ENCODE data around the gene TDRD12.

TDRD12 gene

GRCh38 chr19:32863301-32863700, 143.7 kb downstream of the TDRD12 start:
- no peak overlapping the region for H3K4me3 ChIP-seq (ENCODE audit: low read depth, low read length)
- TF ChIP-seq, protein P1, sequence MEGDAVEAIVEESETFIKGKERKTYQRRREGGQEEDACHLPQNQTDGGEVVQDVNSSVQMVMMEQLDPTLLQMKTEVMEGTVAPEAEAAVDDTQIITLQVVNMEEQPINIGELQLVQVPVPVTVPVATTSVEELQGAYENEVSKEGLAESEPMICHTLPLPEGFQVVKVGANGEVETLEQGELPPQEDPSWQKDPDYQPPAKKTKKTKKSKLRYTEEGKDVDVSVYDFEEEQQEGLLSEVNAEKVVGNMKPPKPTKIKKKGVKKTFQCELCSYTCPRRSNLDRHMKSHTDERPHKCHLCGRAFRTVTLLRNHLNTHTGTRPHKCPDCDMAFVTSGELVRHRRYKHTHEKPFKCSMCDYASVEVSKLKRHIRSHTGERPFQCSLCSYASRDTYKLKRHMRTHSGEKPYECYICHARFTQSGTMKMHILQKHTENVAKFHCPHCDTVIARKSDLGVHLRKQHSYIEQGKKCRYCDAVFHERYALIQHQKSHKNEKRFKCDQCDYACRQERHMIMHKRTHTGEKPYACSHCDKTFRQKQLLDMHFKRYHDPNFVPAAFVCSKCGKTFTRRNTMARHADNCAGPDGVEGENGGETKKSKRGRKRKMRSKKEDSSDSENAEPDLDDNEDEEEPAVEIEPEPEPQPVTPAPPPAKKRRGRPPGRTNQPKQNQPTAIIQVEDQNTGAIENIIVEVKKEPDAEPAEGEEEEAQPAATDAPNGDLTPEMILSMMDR (IDR thresholded peaks at IDR 0.05; ENCODE audit: low read depth, low read length): no peak
- TF ChIP-seq MYC (IDR thresholded peaks at IDR 0.05; ENCODE audit: low read depth, low read length): no peak
- TF ChIP-seq MAX (IDR thresholded peaks at IDR 0.05; ENCODE audit: low read depth, low read length): no peak
- no peak for TF ChIP-seq POLR2A (IDR thresholded peaks at IDR 0.05; ENCODE audit: extremely low read depth, insufficient read length)
- no peak for DNase-seq (ENCODE audit: low read depth)

DNA sequence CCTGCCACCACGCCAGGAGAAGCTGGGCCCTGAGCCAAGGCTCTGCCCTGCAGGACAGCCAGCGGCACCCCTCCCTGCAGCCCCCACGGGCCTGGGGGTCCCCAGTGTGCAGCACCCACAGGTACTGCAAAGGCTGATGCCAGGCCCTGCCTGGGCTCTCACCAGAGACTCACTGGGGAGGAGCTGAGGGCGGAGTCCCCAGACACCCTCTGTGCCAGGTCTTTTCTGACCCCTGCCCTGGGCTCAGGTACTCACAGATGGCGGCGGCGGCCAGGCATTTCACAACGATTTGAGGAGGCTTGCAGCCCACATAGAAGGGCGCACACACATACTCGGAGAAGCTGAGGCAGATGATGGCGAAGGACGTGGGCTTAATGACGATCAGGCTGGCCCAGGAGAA, 144.3 kb downstream of the TDRD12 start:
- no peak for DNase-seq (ENCODE audit: low read depth)
- no peak overlapping the region for H3K4me3 ChIP-seq (ENCODE audit: low read depth, low read length)
- TF ChIP-seq, protein P1 (IDR thresholded peaks at IDR 0.05; ENCODE audit: low read depth, low read length): no peak
- TF ChIP-seq MAX (IDR thresholded peaks at IDR 0.05; ENCODE audit: low read depth, low read length) (no peak), POLR2A (IDR thresholded peaks at IDR 0.05; ENCODE audit: extremely low read depth, insufficient read length) (no peak), MYC (IDR thresholded peaks at IDR 0.05; ENCODE audit: low read depth, low read length) (no peak)

- DNase-seq (ENCODE audit: low read depth): no peak
- TF ChIP-seq, protein P1 (IDR thresholded peaks at IDR 0.05; ENCODE audit: low read depth, low read length): no peak
- TF ChIP-seq MYC (IDR thresholded peaks at IDR 0.05; ENCODE audit: low read depth, low read length): no peak
- no peak for TF ChIP-seq POLR2A (IDR thresholded peaks at IDR 0.05; ENCODE audit: extremely low read depth, insufficient read length)
- no peak for TF ChIP-seq MAX (IDR thresholded peaks at IDR 0.05; ENCODE audit: low read depth, low read length)
- H3K4me3 ChIP-seq (ENCODE audit: low read depth, low read length): no peak overlapping the region
These were observed 144.9 kb downstream of the TDRD12 start for GRCh38 chr19:32864318-32865007.

DNA sequence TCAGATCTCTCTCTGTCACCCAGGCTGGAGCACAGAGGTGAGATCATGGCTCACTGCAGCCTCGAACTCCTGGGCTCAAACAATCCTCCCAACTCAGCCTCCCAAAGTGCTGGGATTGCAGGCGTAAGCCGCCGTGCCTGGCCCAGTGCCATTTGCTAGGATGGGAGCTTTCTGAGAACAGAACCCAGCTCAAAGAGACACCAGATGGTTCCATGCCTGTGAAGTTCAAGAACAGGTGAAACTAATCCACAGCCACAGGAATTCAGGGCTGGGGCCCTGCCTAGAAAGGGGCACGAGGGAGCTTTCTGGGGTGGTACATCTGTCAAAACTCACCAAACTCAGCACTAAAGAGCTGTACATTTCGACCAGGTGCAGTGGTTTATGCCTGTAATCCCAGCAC, 145.8 kb downstream of the TDRD12 start:
- no peak for TF ChIP-seq MYC (IDR thresholded peaks at IDR 0.05; ENCODE audit: low read depth, low read length)
- TF ChIP-seq, protein P1 (IDR thresholded peaks at IDR 0.05; ENCODE audit: low read depth, low read length): no peak
- DNase-seq (ENCODE audit: low read depth): no peak
- H3K4me3 ChIP-seq (ENCODE audit: low read depth, low read length): no peak overlapping the region

DNA sequence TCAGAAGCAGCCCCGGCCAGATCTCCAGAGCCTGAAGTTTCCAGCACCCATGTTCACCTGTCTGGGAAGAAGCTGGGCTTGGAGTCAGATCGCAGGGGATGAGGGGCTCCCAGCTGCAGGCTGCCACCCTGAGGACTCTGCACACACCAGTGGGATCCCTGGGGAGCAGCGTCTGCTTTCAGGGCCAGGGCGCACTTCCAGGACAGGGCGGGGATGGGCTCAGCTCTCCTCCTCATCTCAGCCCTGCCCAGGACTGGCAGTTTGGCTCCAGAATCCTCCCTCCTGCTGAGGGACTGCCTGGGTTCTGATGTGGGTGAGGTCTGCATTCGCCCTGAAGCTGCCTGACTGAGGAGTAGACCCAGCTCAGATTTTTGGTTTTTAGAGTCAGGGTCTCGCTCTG, 146.5 kb downstream of the TDRD12 start:
- TF ChIP-seq, protein P1 (IDR thresholded peaks at IDR 0.05; ENCODE audit: low read depth, low read length): no peak
- TF ChIP-seq MAX (IDR thresholded peaks at IDR 0.05; ENCODE audit: low read depth, low read length) (no peak), MYC (IDR thresholded peaks at IDR 0.05; ENCODE audit: low read depth, low read length) (no peak), POLR2A (IDR thresholded peaks at IDR 0.05; ENCODE audit: extremely low read depth, insufficient read length) (no peak)
- H3K4me3 ChIP-seq (ENCODE audit: low read depth, low read length): no peak overlapping the region
- DNase-seq (ENCODE audit: low read depth): no peak

Data from NB4 (cell line).